Stomach (tissue), 4 donors: ENCODE measurements around the gene SNRNP25.

Experiments
- CTCF ChIP-seq, 7 experiments: fragments of 450-650 bp in 4 of 7; fragments of 200-600 bp in 3 of 7; sonication (generic) in 3 of 7; IDR thresholded peaks; one replicate each; pipeline ENCODE4 v1.5.1; 2016 to 2019; ENCODE audit warnings: antibody characterized with exemption in 7 of 7, control low read depth in 2 of 7, mild to moderate bottlenecking in 1 of 7
- POLR2A ChIP-seq, 4 donors: fragments of 450-650 bp; IDR thresholded peaks; one replicate each; pipeline ENCODE4 v1.6.1; 2016; ENCODE audit warnings: antibody characterized with exemption in 4 of 4, control low read depth in 2 of 4, mild to moderate bottlenecking in 1 of 4, moderate library complexity in 1 of 4

DNA sequence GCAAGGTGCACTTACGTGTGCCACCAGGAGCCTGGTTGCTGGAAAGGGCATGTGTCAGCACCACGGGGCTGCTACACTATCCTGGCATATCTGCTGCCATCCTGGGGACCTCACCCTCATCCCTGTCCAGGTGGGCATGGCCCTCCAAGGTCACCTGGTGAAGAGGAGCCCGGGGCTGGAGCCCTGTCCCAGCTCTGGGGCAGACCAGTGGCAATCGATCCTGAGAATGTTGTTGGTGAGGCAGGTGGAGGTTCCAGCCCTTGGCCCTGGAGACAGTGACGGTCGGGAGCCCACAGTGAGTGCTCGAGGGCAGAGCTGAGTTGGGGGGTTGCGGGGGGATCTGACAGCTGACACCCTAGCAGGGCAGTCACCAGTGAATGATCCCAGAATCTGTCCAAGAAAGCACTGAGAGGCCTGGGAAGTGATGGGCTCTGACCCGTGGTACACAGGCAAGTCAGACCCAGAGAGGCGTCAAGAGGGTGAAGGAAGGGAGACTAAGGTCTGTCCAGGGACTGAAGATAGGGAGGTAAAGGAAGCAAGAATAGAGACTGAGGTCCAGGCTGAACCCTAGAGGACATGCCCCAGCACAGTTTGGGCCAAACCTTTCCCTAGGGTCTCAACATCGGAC is 17.8 kb upstream of the SNRNP25 start:
- no peak for TF ChIP-seq CTCF (IDR thresholded peaks at IDR 0.05)
- TF ChIP-seq POLR2A (IDR thresholded peaks at IDR 0.05), result no peak
